GM04503 (cell line): Measurements from ENCODE around the gene DGAT2.

ENCODE experiments used
- DNase-seq: peaks from one replicate; pipeline ENCODE4 v3.0.0-alpha.2; 2012; ENCODE audit warnings: low read depth

Gene DGAT2

DNA sequence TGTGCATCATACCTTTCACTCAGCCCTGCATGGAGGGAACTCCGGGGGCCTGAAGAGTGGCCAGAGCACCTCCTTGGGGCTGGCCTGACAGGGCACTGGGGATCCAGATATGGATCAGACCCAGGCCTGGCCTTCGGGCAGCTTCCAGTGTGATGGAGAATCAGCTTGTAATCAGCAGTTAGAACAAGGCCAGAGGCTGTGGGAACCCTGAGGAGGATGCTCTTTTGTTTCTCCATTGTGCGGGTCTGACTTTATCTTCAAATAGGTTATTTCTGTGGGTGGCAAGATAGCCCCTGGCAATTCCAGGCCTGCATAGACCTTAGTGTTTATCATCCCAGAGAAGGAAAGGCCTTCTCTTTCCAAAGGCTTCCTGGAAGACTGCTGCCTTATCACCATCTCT is 12.3 kb downstream of the DGAT2 start:
- no peak for DNase-seq

GRCh38 chr11:75781296-75781695 is 12.7 kb downstream of the DGAT2 start:
- no peak for DNase-seq

DNA sequence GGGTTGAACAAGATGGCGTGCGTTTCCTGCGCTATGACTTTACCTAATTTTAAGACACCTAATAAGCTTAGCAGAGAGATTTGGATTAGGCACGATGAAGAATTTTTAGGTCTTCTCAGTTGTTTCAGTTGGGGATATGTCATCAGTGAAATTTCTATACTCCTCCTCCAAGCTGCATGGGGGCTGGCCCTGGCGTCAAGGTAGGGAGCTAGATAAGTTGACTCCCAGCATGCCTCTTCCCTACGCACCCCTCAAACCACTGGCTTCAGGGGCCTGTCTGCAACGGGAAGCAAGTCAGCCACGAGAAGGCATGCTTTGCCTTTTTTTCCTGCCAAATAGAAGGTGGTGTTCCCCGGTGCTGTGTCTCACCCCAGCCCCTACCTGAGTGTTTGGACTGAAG is 13.3 kb downstream of the DGAT2 start:
- no peak for DNase-seq

DNA sequence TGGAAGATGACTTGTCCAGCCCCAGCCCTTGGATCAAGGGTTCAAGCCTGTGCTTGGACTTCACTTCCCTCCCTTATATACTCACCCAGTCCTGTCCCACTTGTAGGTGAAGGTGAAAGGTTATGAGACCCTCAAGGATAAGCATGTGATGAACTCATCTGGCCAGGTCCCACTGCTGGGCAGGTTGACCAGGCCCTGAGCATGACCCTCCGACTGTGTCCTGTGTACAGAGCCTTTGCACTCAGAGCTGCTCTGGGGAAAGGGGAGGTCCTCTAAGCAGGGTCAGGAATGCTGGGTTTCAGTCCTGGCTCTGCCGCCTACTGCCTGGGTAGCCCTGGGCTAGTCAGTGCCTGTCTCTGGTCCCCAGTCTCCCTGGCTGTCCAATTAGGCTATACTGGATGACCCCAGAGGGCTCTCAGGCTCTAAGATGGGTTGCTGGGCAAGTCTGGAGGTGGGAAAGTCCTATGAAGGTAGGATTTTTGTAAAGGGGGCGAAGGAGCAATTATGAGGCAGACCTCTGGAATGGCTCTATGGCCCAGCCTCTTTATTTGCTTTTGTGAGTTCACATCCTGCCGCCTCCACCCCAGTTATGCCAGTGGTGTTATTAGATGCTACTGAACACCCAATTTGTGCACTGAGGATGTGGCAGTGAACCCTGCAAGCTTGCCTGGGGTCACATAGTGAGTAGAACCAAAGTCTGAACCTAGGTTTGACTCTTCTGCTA is 14.1 kb downstream of the DGAT2 start:
- no peak for DNase-seq

DNA sequence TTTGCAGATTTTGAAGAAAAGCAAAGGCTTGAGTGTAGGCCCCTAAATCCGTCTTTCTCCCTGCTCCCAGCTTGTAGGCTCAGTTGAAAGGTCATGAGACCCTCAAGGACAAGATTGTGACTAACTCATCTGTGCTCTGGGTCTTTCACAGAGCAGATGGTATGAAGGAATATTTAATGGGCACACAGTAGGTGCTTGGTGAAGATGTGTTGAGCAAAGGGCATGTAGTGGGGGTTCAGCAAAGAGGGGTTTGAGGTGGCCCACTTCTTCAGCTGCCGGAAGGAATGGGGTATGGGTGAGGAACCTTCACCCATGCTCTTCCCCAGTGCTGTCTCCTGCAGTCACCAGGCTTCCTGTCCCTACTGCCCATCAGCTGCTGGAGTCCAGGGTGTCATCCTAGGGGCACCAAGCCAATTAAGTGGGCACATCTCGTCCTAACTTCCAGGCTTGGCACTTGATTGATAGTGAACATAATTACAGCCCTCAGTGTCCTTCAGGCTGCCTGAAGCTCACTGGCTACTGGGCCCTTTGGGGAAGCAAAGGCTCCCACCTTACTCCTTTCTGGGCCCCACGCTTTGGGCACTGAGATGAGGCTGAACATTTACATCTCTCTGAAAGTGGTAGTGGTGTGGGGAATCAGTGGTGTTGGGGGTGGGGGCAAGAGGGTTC is 15.0 kb downstream of the DGAT2 start:
- no peak for DNase-seq

GRCh38 chr11:75784085-75784478 is 15.5 kb downstream of the DGAT2 start:
- no peak for DNase-seq

DNA sequence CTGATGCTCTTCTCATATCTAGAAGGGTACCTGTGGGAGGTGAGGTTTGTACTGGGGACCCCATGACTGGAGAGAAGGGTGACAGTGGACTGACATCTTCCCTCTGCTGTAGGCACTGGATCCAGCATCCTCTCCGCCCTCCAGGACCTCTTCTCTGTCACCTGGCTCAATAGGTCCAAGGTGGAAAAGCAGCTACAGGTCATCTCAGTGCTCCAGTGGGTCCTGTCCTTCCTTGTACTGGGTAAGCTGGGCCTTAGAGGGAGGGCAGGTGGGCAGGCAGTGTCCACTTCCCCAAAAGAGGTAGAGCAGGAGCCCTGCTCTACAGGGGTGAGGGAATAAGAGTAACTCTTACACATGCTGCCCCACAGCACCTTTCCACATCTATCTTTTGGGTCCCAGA is 15.9 kb downstream of the DGAT2 start:
- DNase-seq: no peak

DNA sequence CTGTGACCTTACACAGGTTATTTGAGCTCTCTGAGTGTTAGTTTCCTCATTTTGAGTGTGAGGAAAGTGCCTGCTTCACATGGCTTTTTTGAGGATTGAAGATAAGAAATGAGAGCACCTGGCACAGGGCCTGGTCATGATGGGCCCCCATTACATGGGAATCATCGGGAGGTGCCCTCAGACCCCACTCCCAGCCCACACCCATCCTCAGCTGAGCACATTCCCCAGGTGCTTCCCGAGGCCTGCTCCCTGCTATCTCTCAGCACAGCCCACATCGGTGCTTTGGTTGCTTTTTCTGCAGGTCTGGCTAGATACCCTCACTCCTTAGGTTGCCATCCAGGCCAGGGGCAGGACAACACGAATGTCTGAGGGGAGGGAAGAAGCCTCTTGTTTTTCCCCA is 16.6 kb downstream of the DGAT2 start:
- DNase-seq: no peak

- no peak for DNase-seq
Observed at GRCh38 chr11:75786101-75786736, 17.6 kb downstream of the DGAT2 start.

DNA sequence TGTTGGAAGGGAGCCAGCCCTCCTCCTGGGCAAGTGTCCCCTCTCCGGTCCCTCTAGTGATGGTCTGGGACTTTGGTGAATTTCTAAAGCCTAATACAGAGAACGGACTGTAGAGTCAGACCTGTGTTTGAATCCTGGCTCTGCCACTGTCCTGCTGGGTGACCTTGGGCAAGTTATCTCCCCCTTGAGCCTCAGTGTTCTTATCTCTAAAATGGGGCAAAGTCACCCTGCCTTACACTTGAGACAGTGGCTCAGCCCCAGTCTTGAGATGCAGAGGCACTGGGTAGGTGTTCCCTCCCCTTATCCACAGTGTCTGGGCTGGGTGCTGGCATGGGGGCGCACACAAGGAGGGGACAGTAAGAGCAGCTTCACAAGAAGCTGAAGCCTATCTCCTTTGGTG is 20.9 kb downstream of the DGAT2 start:
- no peak for DNase-seq

GRCh38 chr11:75790986-75791385 is 22.4 kb downstream of the DGAT2 start:
- DNase-seq: no peak

DNA sequence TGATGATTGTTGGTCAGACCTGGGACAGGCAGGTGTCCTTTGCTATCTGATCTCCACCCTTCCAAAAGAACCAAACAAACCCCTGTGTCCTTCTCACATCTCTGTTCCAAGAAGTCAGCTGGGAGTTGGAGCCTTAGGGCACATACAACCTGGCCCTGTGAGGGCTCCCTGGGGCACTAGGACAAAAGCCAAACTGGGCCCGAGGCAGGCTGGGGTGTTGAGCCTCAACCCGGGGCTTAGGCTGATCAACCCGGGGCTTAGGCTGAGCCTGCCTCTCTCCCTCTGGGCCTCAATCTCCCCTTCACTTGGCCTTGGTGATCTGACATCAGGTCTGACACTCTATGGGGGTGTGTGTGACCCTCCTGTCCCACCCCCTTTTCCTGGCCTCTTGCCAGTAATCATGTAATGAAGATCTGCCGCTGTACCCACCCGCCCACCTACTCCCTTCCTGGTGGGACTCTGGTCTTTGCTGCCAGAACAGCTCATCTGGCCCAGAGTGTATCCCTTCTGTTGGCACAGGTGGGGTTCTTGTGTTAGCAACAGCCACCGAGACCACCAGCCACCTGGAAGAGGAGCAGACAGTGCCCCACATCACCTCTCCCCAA is 23.7 kb downstream of the DGAT2 start:
- DNase-seq: no peak

- DNase-seq: no peak
Observed at GRCh38 chr11:75792997-75793800, 24.6 kb downstream of the DGAT2 start.

DNA sequence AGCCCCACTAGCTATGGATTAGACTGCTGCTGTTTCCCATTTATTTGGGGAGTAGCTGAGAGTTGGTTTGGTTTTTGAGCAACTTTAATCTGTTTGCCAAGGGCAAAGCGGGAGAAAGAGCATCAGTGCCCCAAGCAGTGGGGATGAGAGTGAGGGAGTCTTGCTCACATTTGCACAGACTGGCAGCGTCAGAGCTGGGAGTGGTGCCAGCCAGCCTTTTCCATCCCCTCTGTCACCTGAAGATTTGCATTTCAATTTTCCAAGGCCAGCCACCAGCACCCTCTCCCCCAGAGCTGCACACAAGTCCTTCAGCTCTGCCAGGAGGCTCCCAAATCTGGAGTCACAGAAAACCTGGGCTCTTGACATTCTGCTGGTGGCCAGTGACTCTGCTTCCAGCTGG is 25.4 kb downstream of the DGAT2 start:
- DNase-seq: no peak

DNA sequence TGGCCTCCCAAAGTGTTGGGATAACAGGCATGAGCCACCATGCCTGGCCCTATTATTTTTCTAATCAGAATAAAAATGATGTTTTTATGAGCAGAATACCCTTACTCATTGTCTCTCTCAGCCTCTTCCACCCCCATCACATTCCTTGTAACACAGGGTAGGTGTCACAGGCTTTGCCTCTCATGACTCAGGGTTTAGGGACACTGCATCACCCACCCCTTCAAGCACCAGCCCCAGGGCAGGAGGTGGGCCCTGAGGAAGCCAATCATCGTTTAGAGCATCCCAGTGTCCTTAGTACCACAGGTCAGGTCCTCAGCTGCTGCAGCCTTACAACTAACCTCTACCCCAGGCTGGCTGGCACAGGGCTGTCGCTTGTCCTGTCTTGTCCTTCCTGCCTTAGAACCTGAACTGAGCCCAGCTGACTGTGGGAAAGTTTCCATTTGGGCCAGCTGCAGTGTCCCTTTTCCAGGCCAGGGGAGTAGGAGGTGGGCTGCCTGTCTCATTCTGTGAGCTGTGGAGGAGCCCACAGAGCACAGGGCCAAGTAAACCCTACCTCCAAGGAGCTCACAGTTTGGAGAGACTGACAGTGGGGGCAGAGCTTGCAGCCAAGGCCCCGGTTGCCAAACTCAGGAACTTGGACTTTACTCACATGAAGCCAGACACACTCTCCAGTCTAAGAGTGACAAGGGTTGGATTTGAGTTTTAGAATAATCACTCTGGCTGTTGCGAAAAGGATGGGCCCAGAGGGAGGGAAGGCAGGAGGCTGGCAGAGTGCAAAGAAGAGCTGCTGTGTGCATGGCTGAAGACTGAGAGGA is 26.9 kb downstream of the DGAT2 start:
- DNase-seq: no peak

DNA sequence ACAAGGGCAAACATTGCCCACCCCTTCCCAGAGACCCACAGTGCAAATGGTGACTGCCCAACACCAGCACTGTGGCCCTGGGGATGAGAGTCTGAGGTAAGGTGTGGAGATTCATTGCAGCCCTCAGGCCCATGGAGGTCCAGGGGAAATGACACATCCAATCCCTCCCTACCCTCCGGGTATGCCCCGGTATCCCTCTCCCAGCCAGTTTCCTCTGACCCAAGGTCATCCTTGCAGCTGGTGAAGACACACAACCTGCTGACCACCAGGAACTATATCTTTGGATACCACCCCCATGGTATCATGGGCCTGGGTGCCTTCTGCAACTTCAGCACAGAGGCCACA is 27.5 kb downstream of the DGAT2 start:
- DNase-seq: no peak

DNA sequence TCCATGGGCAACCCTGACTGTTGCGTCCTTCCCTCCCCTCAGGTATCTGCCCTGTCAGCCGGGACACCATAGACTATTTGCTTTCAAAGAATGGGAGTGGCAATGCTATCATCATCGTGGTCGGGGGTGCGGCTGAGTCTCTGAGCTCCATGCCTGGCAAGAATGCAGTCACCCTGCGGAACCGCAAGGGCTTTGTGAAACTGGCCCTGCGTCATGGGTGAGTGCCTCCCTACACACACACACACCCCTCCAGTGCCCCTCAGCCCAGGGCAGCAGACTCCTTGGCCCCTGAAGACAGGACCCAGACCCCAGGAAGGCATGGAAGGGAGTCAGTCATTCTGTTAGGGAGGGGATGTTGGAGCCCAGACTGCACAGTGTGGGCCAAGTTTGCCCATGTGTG is 28.5 kb downstream of the DGAT2 start:
- DNase-seq: no peak

DNA sequence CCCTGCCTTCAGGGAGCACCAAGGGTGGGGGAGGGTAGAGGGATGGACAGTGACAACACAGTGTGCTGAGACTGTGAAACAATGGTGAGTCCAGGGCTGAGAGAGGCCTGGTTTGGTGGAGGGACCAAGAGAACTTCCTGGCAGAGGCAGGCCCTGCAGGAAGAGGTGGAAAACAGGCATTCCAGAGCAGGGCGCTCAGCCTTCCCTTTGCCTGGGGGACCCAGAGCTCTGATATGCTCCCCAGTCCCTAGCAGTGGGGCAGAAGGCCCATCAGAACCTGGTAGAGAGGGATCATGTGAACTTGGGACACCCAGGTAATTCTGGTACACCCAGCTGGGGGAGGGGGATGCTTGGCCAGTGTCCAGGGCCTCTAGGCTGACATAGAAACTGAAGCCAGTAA is 29.2 kb downstream of the DGAT2 start:
- DNase-seq: no peak

- DNase-seq: no peak
Observed at GRCh38 chr11:75800136-75800675, 31.6 kb downstream of the DGAT2 start.

DNA sequence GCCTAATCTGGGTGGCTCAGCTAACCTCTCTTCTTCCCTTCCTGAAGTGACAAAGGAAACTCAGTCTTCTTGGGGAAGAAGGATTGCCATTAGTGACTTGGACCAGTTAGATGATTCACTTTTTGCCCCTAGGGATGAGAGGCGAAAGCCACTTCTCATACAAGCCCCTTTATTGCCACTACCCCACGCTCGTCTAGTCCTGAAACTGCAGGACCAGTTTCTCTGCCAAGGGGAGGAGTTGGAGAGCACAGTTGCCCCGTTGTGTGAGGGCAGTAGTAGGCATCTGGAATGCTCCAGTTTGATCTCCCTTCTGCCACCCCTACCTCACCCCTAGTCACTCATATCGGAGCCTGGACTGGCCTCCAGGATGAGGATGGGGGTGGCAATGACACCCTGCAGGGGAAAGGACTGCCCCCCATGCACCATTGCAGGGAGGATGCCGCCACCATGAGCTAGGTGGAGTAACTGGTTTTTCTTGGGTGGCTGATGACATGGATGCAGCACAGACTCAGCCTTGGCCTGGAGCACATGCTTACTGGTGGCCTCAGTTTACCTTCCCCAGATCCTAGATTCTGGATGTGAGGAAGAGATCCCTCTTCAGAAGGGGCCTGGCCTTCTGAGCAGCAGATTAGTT is 32.3 kb downstream of the DGAT2 start:
- DNase-seq: no peak
